GM18502 (cell line): Measurements from ENCODE around the gene ALX4.

Experiments used
- ATAC-seq: cut with Tn5 transposase; IDR thresholded peaks from one replicate; pipeline ENCODE4 v1.9.1; 2021; ENCODE audit warnings: mild to moderate bottlenecking; ENCODE audit not compliant: unreplicated experiment, poor library complexity

Gene ALX4

GRCh38 chr11:44270403-44271273 is 39.3 kb downstream of the ALX4 start:
- no peak for ATAC-seq

GRCh38 chr11:44269369-44270351 is 40.3 kb downstream of the ALX4 start:
- ATAC-seq = no peak

GRCh38 chr11:44268614-44269080 is 41.3 kb downstream of the ALX4 start:
- ATAC-seq = no peak

GRCh38 chr11:44267750-44268613 is 42.0 kb downstream of the ALX4 start:
- no peak for ATAC-seq

GRCh38 chr11:44267006-44267749 is 42.8 kb downstream of the ALX4 start:
- ATAC-seq = no peak

- no peak for ATAC-seq
Observed at GRCh38 chr11:44266056-44266780, 43.7 kb downstream of the ALX4 start.

GRCh38 chr11:44264761-44265160 is 45.2 kb downstream of the ALX4 start:
- no peak for ATAC-seq

GRCh38 chr11:44264438-44264749 is 45.5 kb downstream of the ALX4 start:
- no peak for ATAC-seq

- ATAC-seq = no peak
Observed at GRCh38 chr11:44263738-44264437, 46.1 kb downstream of the ALX4 start.

- no peak for ATAC-seq
Observed at GRCh38 chr11:44261800-44262591, 47.9 kb downstream of the ALX4 start.

- no peak for ATAC-seq
Observed at GRCh38 chr11:44260081-44260480, 49.9 kb downstream of the ALX4 start.

- no peak for ATAC-seq
Observed at GRCh38 chr11:44258839-44259420, 51.0 kb downstream of the ALX4 start.

GRCh38 chr11:44258190-44258489 is 51.8 kb downstream of the ALX4 start:
- ATAC-seq = no peak

- no peak for ATAC-seq
Observed at GRCh38 chr11:44257338-44258189, 52.4 kb downstream of the ALX4 start.

GRCh38 chr11:44256673-44257291 is 53.2 kb downstream of the ALX4 start:
- ATAC-seq = no peak
